GM19239 (cell line): ENCODE measurements around the gene PCNX2.

Experiments
- DNase-seq: peaks from one replicate; pipeline ENCODE4 v3.0.0; 2011; ENCODE audit warnings: low spot score; ENCODE audit not compliant: insufficient read length
- FAIRE-seq: peaks from 2 replicates; lab custom pipeline; 2011; peaks lifted over from hg19 to GRCh38; lab: Jason Lieb, UNC

The PCNX2 gene

GRCh38 chr1:232978815-232979214, 316.7 kb downstream of the PCNX2 start:
- FAIRE-seq (no peak), DNase-seq (no peak)

GRCh38 chr1:232978091-232978634, 317.4 kb downstream of the PCNX2 start:
- peak; percentile 22 for DNase-seq
- peak; percentile 77 for FAIRE-seq

GRCh38 chr1:232974971-232975370, 320.6 kb downstream of the PCNX2 start:
- FAIRE-seq (no peak), DNase-seq (no peak)

- FAIRE-seq, result no peak
- DNase-seq, result no peak
Measured at GRCh38 chr1:232973652-232974611, 321.6 kb downstream of the PCNX2 start.

GRCh38 chr1:232970508-232970907, 325.0 kb downstream of the PCNX2 start:
- FAIRE-seq (no peak), DNase-seq (no peak)

GRCh38 chr1:232969799-232970198, 325.7 kb downstream of the PCNX2 start:
- FAIRE-seq, result no peak
- no peak for DNase-seq

- no peak for DNase-seq
- no peak for FAIRE-seq
Measured at GRCh38 chr1:232968965-232969364, 326.6 kb downstream of the PCNX2 start.

- no peak for DNase-seq
- FAIRE-seq, result no peak
Measured at GRCh38 chr1:232968391-232968790, 327.1 kb downstream of the PCNX2 start.

- FAIRE-seq (no peak), DNase-seq (no peak)
Measured at GRCh38 chr1:232966663-232967062, 328.9 kb downstream of the PCNX2 start.

- FAIRE-seq (no peak), DNase-seq (no peak)
Measured at GRCh38 chr1:232965912-232966217, 329.7 kb downstream of the PCNX2 start.

- peak; percentile 18 for FAIRE-seq
Measured at GRCh38 chr1:232965124-232965911, 330.2 kb downstream of the PCNX2 start.

GRCh38 chr1:232964601-232965000, 330.9 kb downstream of the PCNX2 start:
- FAIRE-seq, result no peak
- no peak for DNase-seq

More at GRCh38 chr1:232965124-232965911, 330.2 kb downstream of the PCNX2 start:
- DNase-seq, result no peak

GRCh38 chr1:232962761-232963745, 332.5 kb downstream of the PCNX2 start:
- DNase-seq (no peak), FAIRE-seq (no peak)

GRCh38 chr1:232958067-232958466, 337.5 kb downstream of the PCNX2 start:
- FAIRE-seq, result no peak
- DNase-seq, result no peak

GRCh38 chr1:232956081-232956480, 339.4 kb downstream of the PCNX2 start:
- DNase-seq (no peak), FAIRE-seq (no peak)

GRCh38 chr1:232954594-232955365, 340.7 kb downstream of the PCNX2 start:
- DNase-seq (no peak), FAIRE-seq (no peak)

GRCh38 chr1:232952514-232953499, 342.7 kb downstream of the PCNX2 start:
- DNase-seq (peak; percentile 33), FAIRE-seq (peak; percentile 93)

- FAIRE-seq (no peak), DNase-seq (no peak)
Measured at GRCh38 chr1:232951605-232952004, 343.9 kb downstream of the PCNX2 start.
